Raji (cell line): ENCODE data around the gene LRP1B.

Source experiments
- POLR2A ChIP-seq: IDR thresholded peaks from 2 replicates; pipeline ENCODE4 v1.6.1; 2011; ENCODE audit warnings: low read depth, low read length, control low read depth; ENCODE audit not compliant: insufficient read depth

LRP1B gene

DNA sequence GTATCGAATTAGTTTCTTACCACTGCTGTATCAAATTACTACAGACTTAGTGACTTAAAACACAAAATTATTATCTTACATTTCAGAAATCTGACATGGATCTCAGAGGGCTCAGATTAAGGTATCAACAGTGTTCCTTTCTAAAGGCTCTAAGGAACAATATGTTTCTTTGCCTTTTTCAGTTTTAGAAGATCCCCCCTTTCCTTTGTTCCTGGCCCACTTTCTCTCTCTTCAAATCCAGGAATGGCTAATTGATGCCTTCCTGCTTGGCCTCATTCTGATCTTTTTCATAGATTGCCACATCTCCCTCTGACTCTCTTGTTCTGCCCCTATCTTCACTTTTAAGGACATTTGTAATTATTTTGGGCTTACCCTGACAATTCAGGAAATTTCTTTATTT is 65.7 kb downstream of the LRP1B start:
- TF ChIP-seq POLR2A, result no peak

DNA sequence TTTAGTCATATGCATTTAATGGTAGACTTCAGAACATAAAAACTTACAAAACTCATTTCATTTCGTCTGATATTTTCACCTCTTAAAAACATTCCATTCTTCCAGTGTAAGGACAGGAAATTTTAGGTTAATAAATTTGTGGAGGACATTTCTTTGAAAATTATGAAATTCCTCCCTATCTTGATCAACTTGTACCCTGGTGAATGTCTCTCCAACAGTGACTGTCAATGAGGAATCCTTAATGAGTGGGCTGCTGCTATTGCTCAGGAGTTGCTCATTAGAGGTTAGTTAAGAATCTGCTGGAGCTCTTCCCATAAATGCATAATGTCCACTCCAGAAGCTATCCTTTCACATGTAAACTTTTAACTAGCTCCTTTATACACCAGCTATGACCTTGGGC is 69.1 kb downstream of the LRP1B start:
- TF ChIP-seq POLR2A, result no peak

DNA sequence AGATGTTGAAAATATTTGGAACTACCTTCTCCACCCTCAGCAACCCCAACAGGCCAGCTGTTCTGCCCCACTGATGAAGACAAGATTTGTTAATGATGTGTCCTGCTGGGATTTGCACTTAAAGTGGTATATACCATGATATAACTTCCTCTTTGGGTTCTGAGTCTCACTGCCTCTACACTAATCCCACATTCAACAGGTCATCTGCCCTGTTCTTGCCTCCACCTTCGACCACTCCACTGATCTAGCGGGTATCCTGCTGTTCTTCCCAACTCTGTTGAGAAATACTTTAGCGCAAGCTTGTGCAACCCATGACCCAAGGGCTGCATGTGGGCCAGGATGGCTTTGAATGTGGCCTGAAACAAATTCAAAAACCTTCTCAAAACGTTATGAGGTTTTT is 72.7 kb downstream of the LRP1B start:
- no peak for TF ChIP-seq POLR2A

DNA sequence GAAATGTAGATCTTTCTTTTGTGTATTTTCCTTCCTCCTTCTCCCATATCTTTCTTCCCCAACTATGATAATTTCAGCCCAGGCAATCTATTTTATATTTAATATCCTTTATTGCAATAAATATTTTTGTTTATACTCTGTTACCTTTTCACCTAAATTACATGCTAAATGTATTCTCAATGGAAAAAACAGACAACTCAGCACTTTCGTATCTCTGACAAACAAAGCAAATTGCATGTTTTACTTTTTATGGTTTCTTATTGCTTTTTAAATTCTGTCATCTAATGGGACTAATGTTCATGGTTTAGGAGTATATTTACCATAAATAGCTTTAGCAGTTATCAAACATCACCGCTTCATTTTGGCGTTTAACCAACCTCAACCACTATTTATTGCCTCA is 74.0 kb downstream of the LRP1B start:
- no peak for TF ChIP-seq POLR2A

DNA sequence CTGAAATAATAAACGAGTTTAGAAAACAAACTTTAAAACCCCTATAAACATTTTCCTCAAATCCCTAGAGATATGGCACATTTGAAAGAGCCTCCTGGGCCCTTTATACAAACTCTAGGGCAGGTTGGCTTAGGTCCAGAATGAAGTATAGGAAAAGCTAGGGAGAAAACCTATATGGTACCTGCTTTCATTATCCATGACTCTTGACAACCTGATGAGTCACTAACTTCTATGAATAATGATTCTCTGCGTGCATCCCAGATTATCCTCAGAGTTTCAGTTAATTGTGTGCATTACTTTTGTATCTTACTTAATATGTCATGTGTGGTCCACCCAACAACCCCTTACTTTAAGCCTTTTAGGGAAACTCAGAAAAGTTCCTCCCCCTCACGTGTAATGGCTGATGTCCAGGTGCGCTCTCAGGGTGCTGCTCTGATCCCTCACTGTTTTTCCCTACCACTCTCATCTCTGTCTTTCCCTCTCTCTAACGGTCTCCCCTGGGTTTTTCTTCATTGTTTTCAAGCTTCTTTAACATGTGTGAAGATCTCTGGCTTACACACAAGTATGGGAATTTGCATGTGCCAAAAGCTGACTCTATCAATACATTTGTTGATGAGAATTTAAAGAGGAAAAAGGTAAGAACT is 78.5 kb downstream of the LRP1B start:
- no peak for TF ChIP-seq POLR2A

DNA sequence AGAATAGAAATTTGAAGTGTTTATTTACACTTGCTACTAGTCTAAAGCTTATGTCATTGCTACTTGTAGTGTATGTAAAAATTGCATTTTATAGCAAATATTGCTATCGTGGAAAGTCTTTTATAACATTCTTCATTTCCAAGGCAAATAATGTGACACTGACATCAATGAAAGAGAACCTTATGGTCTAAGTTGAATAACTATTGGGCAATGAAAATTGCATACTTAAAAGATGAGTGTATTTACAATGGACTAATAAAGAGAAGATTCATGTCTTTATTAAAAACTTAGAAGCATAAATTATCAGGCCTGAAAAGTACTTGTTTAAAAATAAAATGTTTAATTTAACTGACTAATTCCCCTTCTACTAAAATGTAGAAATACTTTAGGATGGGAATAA is 82.2 kb downstream of the LRP1B start:
- TF ChIP-seq POLR2A, result no peak

DNA sequence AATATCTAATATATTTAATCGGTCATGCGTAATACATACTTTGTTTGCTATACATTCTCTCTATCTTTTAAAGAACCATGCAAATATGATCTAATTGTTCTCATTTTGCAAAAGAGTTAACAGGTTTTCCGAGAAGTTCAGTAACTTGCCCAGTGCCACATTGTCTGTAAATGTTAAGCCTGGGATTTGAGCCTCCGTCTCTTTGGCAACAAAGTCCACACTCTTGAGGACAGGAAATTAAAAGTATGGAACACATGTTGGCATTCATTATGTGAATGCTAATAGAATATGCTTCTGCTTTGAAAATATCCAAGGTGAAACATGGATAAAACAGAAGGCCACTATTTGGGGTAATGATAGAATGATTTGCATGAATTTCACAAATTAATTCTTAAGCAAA is 85.2 kb downstream of the LRP1B start:
- TF ChIP-seq POLR2A, result no peak

DNA sequence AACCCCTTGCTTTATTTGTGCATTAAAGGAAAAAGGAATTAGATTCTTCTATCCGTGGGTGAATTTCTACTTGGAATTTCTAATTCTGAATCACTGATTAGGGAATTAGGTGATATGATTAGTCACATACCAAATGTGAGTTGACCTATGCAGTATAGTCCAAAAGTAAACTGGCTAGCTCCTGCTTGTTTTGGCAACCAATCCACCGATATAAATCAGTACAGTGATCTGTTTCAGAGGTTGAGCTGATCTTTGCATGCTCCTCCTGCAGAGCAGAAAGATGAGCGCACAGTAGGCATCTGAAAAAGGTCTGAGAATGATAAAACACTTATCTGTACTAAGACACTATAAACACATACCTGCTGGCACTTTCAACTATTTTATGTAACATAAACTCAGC is 86.6 kb downstream of the LRP1B start:
- TF ChIP-seq POLR2A, result no peak

DNA sequence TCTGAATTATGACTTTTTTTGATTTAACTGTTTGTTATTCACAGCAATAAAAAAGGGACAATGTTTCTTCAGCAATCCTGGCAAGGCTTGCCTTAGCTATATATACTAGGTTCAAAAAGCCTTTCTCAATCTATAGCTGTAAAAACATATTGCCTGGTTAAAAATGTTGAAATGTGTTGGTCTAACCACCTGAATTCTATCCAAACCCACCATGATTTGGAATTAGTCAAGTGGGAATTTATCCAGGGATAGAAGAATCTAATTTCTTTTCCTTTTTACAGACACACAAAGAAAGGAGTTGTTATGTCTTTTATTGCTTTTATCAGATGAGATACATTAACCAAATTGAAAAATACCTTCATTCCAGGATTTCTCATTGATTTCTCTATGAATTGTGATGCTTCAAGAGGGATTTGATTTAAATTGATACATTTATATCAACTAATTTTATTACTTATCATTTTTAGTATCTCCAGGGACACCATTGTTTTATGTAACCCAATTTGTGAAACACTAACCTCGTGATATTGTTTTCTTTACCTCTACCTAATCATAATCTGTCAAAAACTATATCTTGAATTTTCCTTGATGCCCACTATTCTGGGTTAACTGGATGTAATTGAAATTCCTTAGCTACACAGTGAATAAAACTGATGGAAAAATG is 88.1 kb downstream of the LRP1B start:
- TF ChIP-seq POLR2A, result no peak

DNA sequence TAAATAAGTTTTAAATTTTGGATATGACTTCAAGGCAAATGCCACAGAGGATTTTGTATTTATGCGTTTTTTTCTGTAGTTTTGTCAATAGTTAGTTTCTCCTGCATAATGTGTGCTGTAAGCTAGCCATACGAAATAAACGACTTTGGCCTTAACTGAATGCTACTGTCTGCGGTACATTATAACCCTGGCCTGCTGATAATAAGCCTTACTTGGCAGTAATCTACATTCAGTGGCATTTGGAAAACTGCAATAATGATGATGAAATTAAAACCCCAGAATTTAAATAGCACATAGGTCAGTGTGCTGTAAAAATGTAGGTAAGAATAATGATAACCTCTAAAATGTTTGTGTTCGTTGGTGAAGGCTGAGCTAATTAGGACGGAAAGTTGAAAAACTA is 88.8 kb downstream of the LRP1B start:
- TF ChIP-seq POLR2A, result no peak

DNA sequence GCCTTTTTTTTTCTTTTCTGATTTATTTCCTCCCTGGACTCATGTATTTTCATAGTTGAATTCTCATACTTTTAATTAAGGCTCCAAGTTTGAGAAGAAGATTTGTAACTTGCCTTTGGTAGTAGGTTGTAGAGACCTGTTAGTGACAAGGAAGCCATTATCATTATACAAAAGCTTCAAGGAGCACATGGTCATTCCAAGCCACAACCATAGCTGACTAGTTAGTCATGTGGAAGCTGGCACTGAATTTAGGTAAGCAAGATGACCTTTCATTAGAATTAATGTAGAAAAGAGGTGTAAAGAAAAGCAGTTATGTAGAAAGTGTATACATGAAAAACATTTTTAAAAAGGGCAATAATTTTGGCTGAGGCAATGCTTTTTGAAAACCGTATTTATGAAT is 89.7 kb downstream of the LRP1B start:
- TF ChIP-seq POLR2A, result no peak

DNA sequence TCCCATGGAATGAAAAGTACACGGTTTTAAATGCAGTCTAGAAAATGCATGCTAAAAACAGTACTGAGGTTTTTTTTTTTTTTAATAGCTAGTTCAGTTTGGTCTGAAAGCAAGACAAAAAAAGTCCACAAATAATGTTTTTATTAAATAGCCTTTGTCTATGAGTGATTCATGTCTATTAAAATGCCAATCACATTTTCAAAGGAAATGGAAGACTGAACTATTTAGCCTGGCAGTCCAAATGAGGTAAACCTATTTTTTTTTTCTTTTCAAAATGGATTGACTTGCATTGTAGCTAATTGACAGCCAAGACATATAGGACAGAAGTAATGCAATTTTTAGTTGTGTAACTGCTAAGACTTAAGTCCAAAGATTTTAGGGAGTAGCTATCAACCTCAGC is 90.3 kb downstream of the LRP1B start:
- TF ChIP-seq POLR2A, result no peak

DNA sequence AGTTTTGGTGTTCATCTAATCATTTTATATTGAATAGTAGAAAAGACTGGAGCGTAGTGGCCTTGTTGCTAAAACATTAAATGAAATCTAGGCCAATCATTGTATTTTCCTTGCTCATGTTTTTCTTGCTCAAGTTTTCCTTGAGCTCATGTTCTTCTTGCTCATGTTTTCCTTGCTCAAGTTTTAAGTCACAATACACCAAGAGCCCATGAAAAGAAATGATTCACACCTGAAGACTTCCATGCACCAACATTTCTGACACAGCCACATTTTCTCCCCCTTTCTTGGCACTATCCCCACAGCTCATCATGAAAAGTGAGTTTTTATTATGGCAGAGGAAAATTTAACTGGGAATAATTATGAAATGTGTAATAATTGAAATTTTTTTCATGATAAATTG is 92.0 kb downstream of the LRP1B start:
- no peak for TF ChIP-seq POLR2A

DNA sequence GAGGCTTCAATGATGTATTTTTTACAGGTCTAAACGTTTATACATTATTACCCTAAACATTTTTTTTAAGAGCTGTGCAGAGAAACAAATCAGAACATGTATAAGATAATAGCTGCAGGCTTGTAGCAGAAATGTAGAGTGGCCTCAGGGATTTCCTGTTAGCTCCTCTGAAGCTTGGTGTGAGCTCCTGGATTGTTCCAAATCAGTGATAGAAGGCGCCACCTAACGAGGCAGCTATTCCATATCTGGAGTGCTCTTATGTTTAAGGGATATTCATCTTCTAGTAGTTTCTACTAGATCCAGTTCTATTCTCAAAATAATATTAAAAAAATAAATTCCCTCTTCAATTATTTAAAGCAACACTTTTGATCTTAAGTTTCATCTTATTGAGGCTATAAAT is 93.1 kb downstream of the LRP1B start:
- TF ChIP-seq POLR2A, result no peak

DNA sequence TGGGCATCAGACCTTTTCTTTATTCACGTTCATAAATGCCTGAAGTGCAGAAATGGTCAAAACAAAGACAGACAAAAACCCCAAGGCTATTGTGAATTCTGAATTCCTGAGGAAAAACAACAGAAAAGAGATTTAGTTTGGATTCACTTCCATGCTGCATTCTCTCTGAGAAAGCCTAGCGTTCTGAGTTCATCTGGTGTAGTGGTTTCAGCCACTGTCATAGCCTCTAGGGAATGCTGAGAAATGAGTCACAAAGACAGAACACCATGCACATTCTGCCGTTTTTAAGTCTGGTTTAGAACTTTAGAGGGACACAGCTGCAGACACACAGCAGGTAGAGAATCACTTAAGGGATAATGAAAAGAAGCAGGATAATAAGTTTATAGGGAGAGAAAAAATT is 93.8 kb downstream of the LRP1B start:
- TF ChIP-seq POLR2A, result no peak

DNA sequence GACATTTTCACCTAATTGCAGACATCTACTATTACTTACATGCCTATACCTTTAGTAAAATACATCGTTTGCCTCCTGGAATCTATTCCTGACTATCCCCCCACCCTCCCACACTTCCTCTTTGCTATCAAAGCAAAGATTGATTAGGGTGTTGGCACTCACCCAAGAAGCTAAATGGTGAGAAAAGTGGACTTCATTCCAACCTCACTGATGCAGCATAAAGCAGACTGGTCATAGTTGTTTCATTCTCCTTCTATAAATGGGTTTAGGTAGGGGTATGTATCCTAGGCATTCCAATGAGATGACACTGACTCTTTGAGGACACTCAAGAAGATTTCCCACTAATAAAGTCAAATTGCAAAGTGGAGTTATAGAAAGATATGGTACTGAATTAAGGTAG is 97.4 kb downstream of the LRP1B start:
- no peak for TF ChIP-seq POLR2A

DNA sequence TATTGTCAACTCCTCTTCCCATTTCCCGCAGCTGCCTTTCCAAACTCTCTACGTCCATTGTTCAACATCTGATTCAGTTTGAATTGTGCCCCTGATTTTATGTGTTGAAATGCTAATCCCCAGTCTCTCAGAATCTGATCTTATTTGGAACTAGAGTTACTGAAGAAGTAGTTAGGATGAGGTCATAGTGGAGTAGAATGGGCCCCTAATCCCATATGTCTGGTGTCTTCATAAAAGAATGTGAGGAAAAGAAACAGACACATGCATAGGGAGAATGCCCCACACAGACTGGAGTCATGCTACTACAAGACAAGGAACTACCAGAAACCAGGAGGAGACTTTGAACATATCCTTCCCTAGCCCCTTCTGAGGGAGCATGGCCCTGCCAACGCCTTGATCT is 99.2 kb downstream of the LRP1B start:
- no peak for TF ChIP-seq POLR2A
